SIG-M5 (cell line): ENCODE results near the gene RGS17.
"Not testable (repeated sequence)": the region's sequence is repeated elsewhere in the genome, so short reads cannot be mapped to it uniquely, and the experiment has no call there.

Source experiments
- DNase-seq: peaks from one replicate; lab custom pipeline; 2025; lab: John Stamatoyannopoulos, UW

The RGS17 gene

DNA sequence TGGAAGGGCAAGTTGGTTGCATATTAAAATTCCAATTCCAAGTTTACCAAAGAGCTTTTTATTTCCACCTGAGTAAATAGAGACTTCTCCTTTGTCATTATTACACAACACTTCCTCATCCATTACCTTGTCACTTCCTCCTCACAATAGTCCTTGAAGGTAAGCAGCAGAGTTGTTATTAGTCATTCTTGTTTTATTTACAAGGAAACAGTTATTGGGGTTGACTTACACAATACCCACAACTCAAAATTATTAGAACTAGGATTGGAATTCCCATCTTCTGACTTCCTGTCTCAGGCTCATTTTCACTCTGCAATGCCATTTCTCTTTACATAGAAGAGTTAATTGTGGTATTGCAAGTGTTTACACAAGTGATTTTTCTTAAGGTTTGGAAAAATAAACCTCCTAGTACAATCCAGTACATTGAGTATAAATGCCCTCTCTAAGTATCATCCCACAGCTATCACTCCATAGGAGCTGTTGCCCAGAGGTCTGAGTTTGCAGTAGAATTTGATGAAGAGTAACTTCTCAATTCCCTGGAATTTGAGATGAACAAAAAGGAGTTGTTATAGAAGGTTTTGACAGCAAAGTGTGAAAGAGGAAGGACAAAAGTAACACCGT is 99.6 kb downstream of the RGS17 start:
- no peak for DNase-seq

GRCh38 chr6:153028963-153029362 is 102.1 kb downstream of the RGS17 start:
- DNase-seq: no peak

GRCh38 chr6:153028286-153028685 is 102.8 kb downstream of the RGS17 start:
- no peak for DNase-seq

DNA sequence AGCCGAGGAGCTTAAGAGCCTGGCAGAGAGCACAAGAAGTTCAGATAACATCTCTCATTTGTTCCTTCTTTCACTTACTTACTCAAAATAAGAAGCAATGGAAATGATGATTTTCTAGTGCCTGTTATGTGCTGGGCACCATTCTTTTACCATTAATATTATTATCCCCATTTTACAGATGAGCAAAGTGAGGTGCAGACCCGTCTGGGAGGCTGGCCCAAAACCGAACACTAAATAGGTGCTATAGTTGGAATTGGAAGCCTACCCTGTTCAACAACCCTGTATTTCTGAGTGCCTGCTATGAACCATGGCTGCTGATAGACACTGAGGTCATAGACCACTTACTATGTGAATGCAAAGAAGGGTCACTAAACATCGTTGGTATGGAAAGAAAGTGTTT is 103.6 kb downstream of the RGS17 start:
- DNase-seq: no peak

- DNase-seq: no peak
Measured at GRCh38 chr6:153024709-153025017, 106.4 kb downstream of the RGS17 start.

GRCh38 chr6:153023977-153024708 is 106.9 kb downstream of the RGS17 start:
- DNase-seq: no peak

GRCh38 chr6:153018355-153018754 is 112.7 kb downstream of the RGS17 start:
- no peak for DNase-seq

GRCh38 chr6:153016846-153017245 is 114.2 kb downstream of the RGS17 start:
- DNase-seq: no peak

DNA sequence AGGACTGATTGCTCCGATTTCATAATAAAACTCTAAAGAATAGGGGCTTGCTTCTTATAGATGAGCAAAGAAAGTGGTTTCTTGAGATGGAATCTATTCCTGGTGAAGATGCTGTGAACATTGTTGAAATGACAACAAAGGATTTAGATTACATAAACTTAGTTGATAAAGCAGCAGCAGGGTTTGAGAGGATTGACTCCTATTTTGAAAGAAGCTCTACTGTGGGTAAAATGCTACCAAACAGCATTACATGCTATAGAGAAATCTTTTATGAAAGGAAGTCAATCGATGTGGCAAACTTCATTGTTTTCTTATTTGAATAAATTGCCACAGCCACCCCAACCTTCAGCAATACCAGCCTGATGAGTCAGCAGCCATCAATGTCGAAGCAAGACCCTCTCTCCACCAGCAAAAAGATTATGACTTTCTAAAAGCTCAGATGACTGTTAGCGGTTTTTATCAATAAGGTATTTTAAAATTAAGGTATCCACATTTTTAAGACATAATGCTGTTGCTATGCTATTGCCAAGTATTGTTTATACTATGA is 115.9 kb downstream of the RGS17 start:
- DNase-seq: no peak

DNA sequence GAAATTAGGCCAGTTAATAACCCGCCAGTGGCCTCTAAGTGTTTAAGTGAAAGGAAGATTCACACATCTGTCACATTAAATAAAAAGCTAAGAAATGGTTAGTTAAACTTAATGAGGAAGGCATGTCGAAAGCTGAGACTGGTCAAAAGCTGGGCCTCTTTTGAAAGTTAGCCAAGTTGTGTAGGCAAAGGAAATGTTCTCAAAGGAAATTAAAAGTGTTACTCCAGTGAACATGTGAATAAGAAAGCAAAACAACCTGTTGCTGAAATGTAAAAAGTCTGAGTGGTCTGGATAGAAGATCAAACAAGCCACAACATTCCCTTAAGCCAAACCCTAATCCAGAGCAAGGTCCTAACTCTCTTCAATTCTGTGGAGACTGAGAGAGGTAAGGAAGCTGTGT is 117.6 kb downstream of the RGS17 start:
- no peak for DNase-seq

- no peak for DNase-seq
Measured at GRCh38 chr6:153012856-153013255, 118.2 kb downstream of the RGS17 start.

- DNase-seq: no peak
Measured at GRCh38 chr6:153003366-153003690, 127.8 kb downstream of the RGS17 start.

GRCh38 chr6:153002613-153003365 is 128.3 kb downstream of the RGS17 start, which contains the start of gene MTRF1L:
MTRF1L (minus strand) TSS chr6:153002709; CDS start chr6:153002685, 24 bp downstream.
- DNase-seq: peak; percentile 87

- DNase-seq: no peak
Measured at GRCh38 chr6:153001767-153002612, 129.1 kb downstream of the RGS17 start.

- not testable (repeated sequence) for DNase-seq
Measured at GRCh38 chr6:153000790-153001189, 130.3 kb downstream of the RGS17 start.

DNA sequence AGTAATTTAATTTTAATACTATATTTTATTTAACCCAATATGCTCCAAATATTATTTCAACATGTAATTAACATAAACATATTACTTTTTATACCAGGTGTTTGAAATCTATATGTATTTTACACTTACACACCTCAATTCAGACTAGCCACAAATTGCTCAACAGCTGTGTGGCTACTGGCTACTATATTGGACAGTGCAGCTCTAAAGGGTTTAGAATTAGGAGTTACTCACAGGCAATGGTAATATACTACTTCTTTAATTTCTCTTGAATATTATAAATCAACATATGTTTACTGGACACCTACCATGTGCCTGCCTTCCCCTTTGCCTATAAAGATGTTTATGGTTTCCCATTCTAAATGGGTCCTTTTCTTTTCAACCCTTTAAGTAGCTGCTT is 130.8 kb downstream of the RGS17 start:
- DNase-seq: no peak

- DNase-seq: not testable (repeated sequence)
Measured at GRCh38 chr6:152999538-152999937, 131.5 kb downstream of the RGS17 start.

- DNase-seq: no peak
Measured at GRCh38 chr6:152993847-152994246, 137.2 kb downstream of the RGS17 start.

DNA sequence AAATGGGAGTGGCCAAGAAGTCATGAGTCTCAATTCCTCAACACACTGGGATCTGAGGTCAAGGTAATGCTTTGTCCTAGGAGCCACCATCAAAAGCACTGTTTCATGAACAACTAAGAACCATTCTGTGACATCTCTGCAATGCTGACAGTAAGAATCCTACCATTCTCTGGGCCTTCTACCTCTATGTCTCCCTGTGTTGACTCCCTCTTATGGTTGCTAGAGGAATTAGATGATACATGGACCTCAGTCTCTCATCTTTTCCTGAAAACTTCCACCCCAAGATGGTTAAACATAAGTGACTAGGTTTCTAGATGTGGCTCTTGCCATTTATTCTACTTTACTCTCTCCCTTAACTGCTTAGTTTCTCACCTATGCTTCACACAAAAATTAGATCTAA is 137.7 kb downstream of the RGS17 start:
- DNase-seq: no peak

DNA sequence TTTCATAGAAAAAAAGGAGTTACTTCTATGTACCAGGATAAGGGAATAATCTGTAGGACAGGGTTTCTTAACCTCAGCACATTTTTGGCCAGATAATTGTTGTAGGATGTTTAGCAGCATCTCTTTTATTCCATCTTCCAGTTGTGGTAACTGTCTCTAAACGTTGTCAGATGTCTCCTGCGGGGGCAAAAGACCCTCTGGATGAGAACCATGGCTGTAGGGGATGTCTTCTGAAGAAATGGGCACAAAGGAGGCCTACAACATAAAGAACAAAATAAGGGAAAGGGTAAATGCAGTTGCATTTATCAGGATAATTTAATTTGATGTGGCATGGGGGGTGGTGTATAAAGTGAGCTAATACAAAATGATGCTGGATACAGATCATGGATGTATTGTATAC is 144.1 kb downstream of the RGS17 start:
- DNase-seq: no peak

GRCh38 chr6:152985300-152985699 is 145.8 kb downstream of the RGS17 start:
- DNase-seq: not testable (repeated sequence)

DNA sequence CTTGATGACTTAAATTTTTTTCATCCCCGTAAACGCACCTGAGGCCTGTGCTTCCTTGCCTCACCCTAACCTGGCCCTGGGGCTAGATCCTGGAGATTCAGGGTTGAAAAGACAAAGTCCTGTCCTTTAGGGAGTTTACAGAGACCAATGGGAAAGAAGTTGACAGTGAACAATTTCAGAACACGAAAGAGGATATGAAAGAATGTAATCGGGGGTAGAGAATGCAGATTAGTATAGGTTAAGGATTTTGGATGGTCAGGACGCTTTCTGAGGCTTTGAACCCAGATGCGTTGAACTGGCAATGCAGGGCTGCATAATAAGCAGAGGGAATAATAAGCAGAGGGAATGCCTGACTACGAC is 146.6 kb downstream of the RGS17 start:
- no peak for DNase-seq
